Parathyroid adenoma (tissue), 2 donors: Measurements from ENCODE around the gene PRTN3.

Experiments
- H2AFZ ChIP-seq: fragments of 300-600 bp; sonication (generic); one replicate; pipeline ENCODE4 v1.7.0; 2017; ENCODE audit warnings: antibody characterized with exemption, mild to moderate bottlenecking
- H3K27ac ChIP-seq: fragments of 300-600 bp; sonication (generic); one replicate; pipeline ENCODE4 v1.7.0; 2017
- H3K27me3 ChIP-seq: fragments of 300-600 bp; sonication (generic); one replicate; pipeline ENCODE4 v1.7.0; 2017; ENCODE audit warnings: low read length; ENCODE audit not compliant: control insufficient read depth, insufficient read depth
- H3K36me3 ChIP-seq: fragments of 300-600 bp; sonication (generic); one replicate; pipeline ENCODE4 v1.7.0; 2017; ENCODE audit warnings: low read length; ENCODE audit not compliant: control insufficient read depth, insufficient read depth
- H3K4me1 ChIP-seq: fragments of 300-600 bp; sonication (generic); one replicate; pipeline ENCODE4 v1.7.0; 2017; ENCODE audit warnings: control low read depth
- H3K4me2 ChIP-seq: fragments of 300-600 bp; sonication (generic); one replicate; pipeline ENCODE4 v1.7.0; 2017; ENCODE audit warnings: low read length
- H3K4me3 ChIP-seq: fragments of 300-600 bp; sonication (generic); one replicate; pipeline ENCODE4 v1.7.0; 2017; ENCODE audit warnings: low read depth, low read length
- H3K79me2 ChIP-seq: fragments of 300-600 bp; sonication (generic); one replicate; pipeline ENCODE4 v1.7.0; 2017; ENCODE audit warnings: control low read depth
- H3K9ac ChIP-seq: fragments of 300-600 bp; sonication (generic); one replicate; pipeline ENCODE4 v1.7.0; 2017; ENCODE audit warnings: mild to moderate bottlenecking
- H3K9me3 ChIP-seq: fragments of 300-600 bp; sonication (generic); one replicate; pipeline ENCODE4 v1.7.0; 2017; ENCODE audit warnings: low read length; ENCODE audit not compliant: control insufficient read depth
- CTCF ChIP-seq: fragments of 300-600 bp; sonication (generic); IDR thresholded peaks from one replicate; pipeline ENCODE4 v1.7.0; 2017; ENCODE audit warnings: antibody characterized with exemption, mild to moderate bottlenecking
- donor health status: primary hyperparathyroidism.

Gene PRTN3

GRCh38 chr19:882871-883497 is 42.2 kb downstream of the PRTN3 start:
- H3K27me3 ChIP-seq, result no peaks in the 10 kb centered on the region
- no peaks in the 10 kb centered on the region for H3K36me3 ChIP-seq

GRCh38 chr19:883661-884211 is 42.9 kb downstream of the PRTN3 start:
- Histone ChIP-seq H3K4me1 (no peaks in the 10 kb centered on the region), H3K9me3 (no peaks in the 10 kb centered on the region), H3K27me3 (no peaks in the 10 kb centered on the region), H3K9ac (no peak overlapping the region), H2AFZ (no peak overlapping the region), H3K4me3 (no peak overlapping the region), H3K79me2 (peaks cover 12% of the 10 kb centered on the region), H3K36me3 (no peaks in the 10 kb centered on the region), H3K27ac (no peak overlapping the region), H3K4me2 (no peak overlapping the region)
- TF ChIP-seq CTCF, result no peak

More at GRCh38 chr19:882871-883497, 42.2 kb downstream of the PRTN3 start:
- Histone ChIP-seq H3K9ac (no peak overlapping the region), H3K79me2 (peaks cover 12% of the 10 kb centered on the region), H3K4me1 (no peaks in the 10 kb centered on the region), H3K27ac (no peak overlapping the region), H2AFZ (no peak overlapping the region), H3K4me2 (no peak overlapping the region), H3K4me3 (no peak overlapping the region), H3K9me3 (no peaks in the 10 kb centered on the region)
- TF ChIP-seq CTCF, result no peak

- Histone ChIP-seq H2AFZ (no peak overlapping the region), H3K36me3 (no peaks in the 10 kb centered on the region), H3K4me3 (no peak overlapping the region), H3K27ac (no peak overlapping the region), H3K4me2 (no peak overlapping the region), H3K9ac (no peak overlapping the region), H3K9me3 (no peaks in the 10 kb centered on the region), H3K79me2 (peaks cover 12% of the 10 kb centered on the region), H3K27me3 (no peaks in the 10 kb centered on the region), H3K4me1 (no peaks in the 10 kb centered on the region)
- TF ChIP-seq CTCF, result no peak
These were observed 43.8 kb downstream of the PRTN3 start for GRCh38 chr19:884420-885211.

GRCh38 chr19:885536-886224 is 44.9 kb downstream of the PRTN3 start:
- Histone ChIP-seq H3K36me3 (no peaks in the 10 kb centered on the region), H3K27me3 (no peaks in the 10 kb centered on the region), H3K9me3 (no peaks in the 10 kb centered on the region), H3K27ac (no peak overlapping the region), H3K4me3 (no peak overlapping the region), H3K9ac (no peak overlapping the region), H3K4me2 (no peak overlapping the region), H3K4me1 (no peaks in the 10 kb centered on the region), H3K79me2 (peaks cover 12% of the 10 kb centered on the region), H2AFZ (no peak overlapping the region)
- TF ChIP-seq CTCF, result no peak
